ENCODE results near the gene PLXNB2.

DNA sequence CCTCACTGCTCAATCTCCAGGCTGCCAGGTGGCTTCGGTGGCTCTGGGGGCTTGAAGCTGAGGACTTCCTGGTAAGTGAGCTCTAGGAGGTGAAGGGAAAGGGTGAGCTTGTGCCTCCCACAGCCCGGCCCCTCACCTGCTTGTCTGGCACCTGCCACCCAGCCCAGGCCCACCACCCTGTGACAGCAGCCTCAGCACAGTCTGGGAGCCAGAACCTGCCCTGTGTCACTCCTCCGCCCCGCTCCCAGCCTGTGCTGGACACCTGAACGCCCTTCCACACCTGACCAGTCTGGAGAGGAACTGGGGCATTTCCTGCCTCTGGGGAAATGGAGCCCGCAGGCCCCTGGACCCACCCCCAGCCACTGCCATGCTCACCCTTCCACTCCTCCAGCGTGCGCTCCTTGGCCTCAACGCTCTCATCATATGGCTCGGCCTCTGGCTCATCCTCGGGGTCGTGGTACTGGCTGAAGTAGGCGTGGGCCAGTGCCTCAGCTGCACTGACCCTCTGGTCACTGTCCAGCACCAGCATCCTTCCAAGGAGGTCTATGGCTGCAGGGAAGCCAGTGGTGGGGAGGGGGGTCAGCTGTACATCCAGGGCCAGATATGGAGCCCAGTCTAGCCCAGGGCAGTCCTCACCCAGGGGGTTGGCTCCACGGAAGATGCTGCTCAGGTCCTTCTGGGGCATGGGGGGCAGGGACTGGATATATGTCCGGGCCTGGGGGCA, 42.3 kb downstream of the PLXNB2 start:
- TF ChIP-seq GATA3 (IDR thresholded peaks at IDR 0.05; ENCODE audit: low read depth, low read length) (no peak), GATA2 (IDR thresholded peaks at IDR 0.05; ENCODE audit: low read depth, low read length) (no peak)

Measured in SH-SY5Y (cell line).